HEK293 (cell line): ENCODE data around the gene KIF25.
A peak's percentile ranks its signal among the peaks of the same experiment; 100 is the strongest.

Experiments
- GLIS1 ChIP-seq: fragments of 450-650 bp; formaldehyde crosslinking; IDR thresholded peaks from 2 replicates; pipeline ENCODE4 v1.5.1; 2016; ENCODE audit warnings: missing biosample characterization, missing genetic modification characterization
- HOXA7 ChIP-seq: sonication (generic); formaldehyde crosslinking; IDR thresholded peaks from 2 replicates; pipeline ENCODE4 v1.8.1; 2022; ENCODE audit warnings: missing genetic modification reagents, borderline replicate concordance
- HOXC10 ChIP-seq: sonication (generic); formaldehyde crosslinking; IDR thresholded peaks from 2 replicates; pipeline ENCODE4 v1.8.1; 2023; ENCODE audit warnings: mild to moderate bottlenecking, missing genetic modification reagents
- IKZF3 ChIP-seq: fragments of 450-650 bp; IDR thresholded peaks from 2 replicates; pipeline ENCODE4 v1.5.0; 2018; ENCODE audit warnings: missing biosample characterization, mild to moderate bottlenecking, missing genetic modification characterization, moderate library complexity
- OSR2 ChIP-seq: fragments of 450-650 bp; formaldehyde crosslinking; IDR thresholded peaks from 2 replicates; pipeline ENCODE4 v1.5.1; 2016; ENCODE audit warnings: missing biosample characterization, missing genetic modification characterization
- SP7 ChIP-seq: fragments of 450-650 bp; formaldehyde crosslinking; IDR thresholded peaks from 2 replicates; pipeline ENCODE4 v1.5.1; 2016; ENCODE audit warnings: missing biosample characterization, missing genetic modification characterization
- ZBTB7A ChIP-seq: fragments of 450-650 bp; formaldehyde crosslinking; IDR thresholded peaks from 2 replicates; pipeline ENCODE4 v1.5.1; 2016; ENCODE audit warnings: low read depth, missing biosample characterization, missing genetic modification characterization
- ZBTB8A ChIP-seq: fragments of 450-650 bp; formaldehyde crosslinking; IDR thresholded peaks from 2 replicates; pipeline ENCODE4 v1.5.1; 2016; ENCODE audit warnings: missing biosample characterization, missing genetic modification characterization
- ZNF16 ChIP-seq: fragments of 450-650 bp; formaldehyde crosslinking; IDR thresholded peaks from 2 replicates; pipeline ENCODE4 v1.5.1; 2016; ENCODE audit warnings: low read depth, missing biosample characterization, missing genetic modification characterization
- ZNF510 ChIP-seq: fragments of 450-650 bp; formaldehyde crosslinking; IDR thresholded peaks from 2 replicates; pipeline ENCODE4 v1.5.1; 2018; ENCODE audit warnings: mild to moderate bottlenecking, missing genetic modification characterization, missing biosample characterization; ENCODE audit not compliant: insufficient replicate concordance
- ZNF561 ChIP-seq: fragments of 450-650 bp; IDR thresholded peaks from 2 replicates; pipeline ENCODE4 v1.5.1; 2018; ENCODE audit warnings: missing biosample characterization, missing genetic modification characterization, borderline replicate concordance
- ZNF596 ChIP-seq: fragments of 450-650 bp; IDR thresholded peaks from 2 replicates; pipeline ENCODE4 v1.5.0; 2018; ENCODE audit warnings: missing biosample characterization, mild to moderate bottlenecking, missing genetic modification characterization, moderate library complexity
- ZNF626 ChIP-seq: fragments of 450-650 bp; sonication (Bioruptor Pico); formaldehyde crosslinking; IDR thresholded peaks from 2 replicates; pipeline ENCODE4 v1.5.1; 2018; ENCODE audit warnings: missing biosample characterization, missing genetic modification characterization, inconsistent platforms
- ZNF76 ChIP-seq: fragments of 450-650 bp; formaldehyde crosslinking; IDR thresholded peaks from 2 replicates; pipeline ENCODE4; 2016; ENCODE audit warnings: low read depth, missing biosample characterization, missing genetic modification characterization, borderline replicate concordance
- ZSCAN30 ChIP-seq: fragments of 450-650 bp; IDR thresholded peaks from 2 replicates; pipeline ENCODE4 v1.5.1; 2018; ENCODE audit warnings: missing biosample characterization, mild to moderate bottlenecking, missing genetic modification characterization, moderate library complexity
- TF ChIP-seq, protein P1 (sequence below): sonication (generic); formaldehyde crosslinking; IDR thresholded peaks from 2 replicates; pipeline ENCODE4 v1.8.1; 2022; ENCODE audit warnings: mild to moderate bottlenecking, moderate library complexity, missing genetic modification reagents
- TF ChIP-seq, protein P2 (sequence below): fragments of 450-650 bp; formaldehyde crosslinking; optimal IDR thresholded peaks from 2 replicates; pipeline ENCODE3; 2016; ENCODE audit warnings: missing biosample characterization, mild to moderate bottlenecking, missing genetic modification characterization
- TF ChIP-seq, protein P3 (sequence below): fragments of 450-650 bp; formaldehyde crosslinking; IDR thresholded peaks from 2 replicates; pipeline ENCODE4 v1.5.1; 2017; ENCODE audit warnings: missing biosample characterization, missing genetic modification characterization
- TF ChIP-seq, protein P4 (sequence below): fragments of 450-650 bp; formaldehyde crosslinking; IDR thresholded peaks from 2 replicates; pipeline ENCODE4 v1.5.1; 2016; ENCODE audit warnings: missing biosample characterization, missing genetic modification characterization
- TF ChIP-seq, protein P5 (sequence below): fragments of 450-650 bp; formaldehyde crosslinking; IDR thresholded peaks from 2 replicates; pipeline ENCODE4 v1.5.1; 2017; ENCODE audit warnings: missing biosample characterization, missing genetic modification characterization
- TF ChIP-seq, protein P6 (sequence below): fragments of 450-650 bp; formaldehyde crosslinking; IDR thresholded peaks from 2 replicates; pipeline ENCODE4 v1.5.1; 2017; ENCODE audit warnings: missing biosample characterization, mild to moderate bottlenecking, missing genetic modification characterization, moderate library complexity
- TF ChIP-seq, protein P7 (sequence below): fragments of 450-650 bp; IDR thresholded peaks from 2 replicates; pipeline ENCODE4 v1.5.1; 2018; ENCODE audit warnings: missing biosample characterization, missing genetic modification characterization

Gene KIF25

DNA sequence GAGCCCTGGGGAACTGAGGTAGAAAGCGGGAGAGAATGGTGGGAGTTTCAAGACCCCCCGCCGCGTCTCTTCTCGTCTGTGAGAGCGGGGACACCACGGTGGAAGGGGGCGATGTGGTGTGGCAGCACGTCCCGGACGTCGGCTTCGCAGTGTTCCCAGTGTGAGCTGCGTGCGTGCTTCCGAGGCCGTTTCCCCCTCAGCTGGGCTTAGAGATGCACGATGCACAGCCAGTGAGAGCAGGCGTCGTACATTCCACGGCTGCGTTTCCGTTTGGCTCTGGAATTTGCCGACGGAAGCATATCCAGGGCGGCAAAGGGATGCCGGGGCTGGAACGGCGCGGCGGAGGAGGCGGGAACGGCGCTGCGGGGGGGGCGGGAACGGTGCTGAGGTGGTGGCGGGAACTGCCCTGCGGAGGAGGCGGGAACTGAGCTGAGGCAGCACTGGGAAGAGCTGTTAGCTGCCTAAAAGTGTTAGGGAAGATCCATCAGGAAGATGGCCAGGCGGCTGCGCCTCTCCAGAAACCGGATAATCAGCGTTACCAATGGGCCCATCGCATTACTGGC lies 37.7 kb downstream of the KIF25 start (continued):
- TF ChIP-seq, protein P1, sequence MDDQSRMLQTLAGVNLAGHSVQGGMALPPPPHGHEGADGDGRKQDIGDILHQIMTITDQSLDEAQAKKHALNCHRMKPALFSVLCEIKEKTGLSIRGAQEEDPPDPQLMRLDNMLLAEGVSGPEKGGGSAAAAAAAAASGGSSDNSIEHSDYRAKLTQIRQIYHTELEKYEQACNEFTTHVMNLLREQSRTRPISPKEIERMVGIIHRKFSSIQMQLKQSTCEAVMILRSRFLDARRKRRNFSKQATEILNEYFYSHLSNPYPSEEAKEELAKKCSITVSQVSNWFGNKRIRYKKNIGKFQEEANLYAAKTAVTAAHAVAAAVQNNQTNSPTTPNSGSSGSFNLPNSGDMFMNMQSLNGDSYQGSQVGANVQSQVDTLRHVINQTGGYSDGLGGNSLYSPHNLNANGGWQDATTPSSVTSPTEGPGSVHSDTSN (CRISPR knock-in tag): peak; percentile 95; the same call in 1 of the 2 replicates
- TF ChIP-seq, protein P2, sequence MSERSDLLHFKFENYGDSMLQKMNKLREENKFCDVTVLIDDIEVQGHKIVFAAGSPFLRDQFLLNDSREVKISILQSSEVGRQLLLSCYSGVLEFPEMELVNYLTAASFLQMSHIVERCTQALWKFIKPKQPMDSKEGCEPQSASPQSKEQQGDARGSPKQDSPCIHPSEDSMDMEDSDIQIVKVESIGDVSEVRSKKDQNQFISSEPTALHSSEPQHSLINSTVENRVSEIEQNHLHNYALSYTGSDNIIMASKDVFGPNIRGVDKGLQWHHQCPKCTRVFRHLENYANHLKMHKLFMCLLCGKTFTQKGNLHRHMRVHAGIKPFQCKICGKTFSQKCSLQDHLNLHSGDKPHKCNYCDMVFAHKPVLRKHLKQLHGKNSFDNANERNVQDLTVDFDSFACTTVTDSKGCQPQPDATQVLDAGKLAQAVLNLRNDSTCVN (tag by site-specific recombination): peak; percentile 63
- TF ChIP-seq ZNF561 (tag by site-specific recombination) (peak; percentile 15; the same call in 1 of the 2 replicates), ZNF510 (no peak), ZNF76 (peak; percentile 38; the same call in 1 of the 2 replicates), IKZF3 (tag by site-specific recombination) (peak; percentile 95), SP7 (tag by site-specific recombination) (peak; percentile 23), GLIS1 (tag by site-specific recombination) (peak; percentile 38; the same call in 1 of the 2 replicates), ZNF626 (no peak), ZBTB7A (no peak), OSR2 (tag by site-specific recombination) (peak; percentile 24; the same call in 1 of the 2 replicates), ZSCAN30 (tag by site-specific recombination) (0 out of 2 replicates have a peak, but pooled peaks have one; percentile 21), HOXA7 (CRISPR knock-in tag) (peak; percentile 63; the same call in 1 of the 2 replicates), ZNF596 (tag by site-specific recombination) (peak; percentile 31; the same call in 1 of the 2 replicates), HOXC10 (CRISPR knock-in tag) (peak; percentile 87), ZNF16 (tag by site-specific recombination) (no peak), ZBTB8A (tag by site-specific recombination) (no peak)
- TF ChIP-seq, protein P3, sequence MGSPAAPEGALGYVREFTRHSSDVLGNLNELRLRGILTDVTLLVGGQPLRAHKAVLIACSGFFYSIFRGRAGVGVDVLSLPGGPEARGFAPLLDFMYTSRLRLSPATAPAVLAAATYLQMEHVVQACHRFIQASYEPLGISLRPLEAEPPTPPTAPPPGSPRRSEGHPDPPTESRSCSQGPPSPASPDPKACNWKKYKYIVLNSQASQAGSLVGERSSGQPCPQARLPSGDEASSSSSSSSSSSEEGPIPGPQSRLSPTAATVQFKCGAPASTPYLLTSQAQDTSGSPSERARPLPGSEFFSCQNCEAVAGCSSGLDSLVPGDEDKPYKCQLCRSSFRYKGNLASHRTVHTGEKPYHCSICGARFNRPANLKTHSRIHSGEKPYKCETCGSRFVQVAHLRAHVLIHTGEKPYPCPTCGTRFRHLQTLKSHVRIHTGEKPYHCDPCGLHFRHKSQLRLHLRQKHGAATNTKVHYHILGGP (tag by site-specific recombination): no peak
- TF ChIP-seq, protein P4, sequence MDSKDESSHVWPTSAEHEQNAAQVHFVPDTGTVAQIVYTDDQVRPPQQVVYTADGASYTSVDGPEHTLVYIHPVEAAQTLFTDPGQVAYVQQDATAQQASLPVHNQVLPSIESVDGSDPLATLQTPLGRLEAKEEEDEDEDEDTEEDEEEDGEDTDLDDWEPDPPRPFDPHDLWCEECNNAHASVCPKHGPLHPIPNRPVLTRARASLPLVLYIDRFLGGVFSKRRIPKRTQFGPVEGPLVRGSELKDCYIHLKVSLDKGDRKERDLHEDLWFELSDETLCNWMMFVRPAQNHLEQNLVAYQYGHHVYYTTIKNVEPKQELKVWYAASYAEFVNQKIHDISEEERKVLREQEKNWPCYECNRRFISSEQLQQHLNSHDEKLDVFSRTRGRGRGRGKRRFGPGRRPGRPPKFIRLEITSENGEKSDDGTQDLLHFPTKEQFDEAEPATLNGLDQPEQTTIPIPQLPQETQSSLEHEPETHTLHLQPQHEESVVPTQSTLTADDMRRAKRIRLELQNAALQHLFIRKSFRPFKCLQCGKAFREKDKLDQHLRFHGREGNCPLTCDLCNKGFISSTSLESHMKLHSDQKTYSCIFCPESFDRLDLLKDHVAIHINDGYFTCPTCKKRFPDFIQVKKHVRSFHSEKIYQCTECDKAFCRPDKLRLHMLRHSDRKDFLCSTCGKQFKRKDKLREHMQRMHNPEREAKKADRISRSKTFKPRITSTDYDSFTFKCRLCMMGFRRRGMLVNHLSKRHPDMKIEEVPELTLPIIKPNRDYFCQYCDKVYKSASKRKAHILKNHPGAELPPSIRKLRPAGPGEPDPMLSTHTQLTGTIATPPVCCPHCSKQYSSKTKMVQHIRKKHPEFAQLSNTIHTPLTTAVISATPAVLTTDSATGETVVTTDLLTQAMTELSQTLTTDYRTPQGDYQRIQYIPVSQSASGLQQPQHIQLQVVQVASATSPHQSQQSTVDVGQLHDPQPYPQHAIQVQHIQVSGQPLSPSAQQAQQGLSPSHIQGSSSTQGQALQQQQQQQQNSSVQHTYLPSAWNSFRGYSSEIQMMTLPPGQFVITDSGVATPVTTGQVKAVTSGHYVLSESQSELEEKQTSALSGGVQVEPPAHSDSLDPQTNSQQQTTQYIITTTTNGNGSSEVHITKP (tag by site-specific recombination): peak; percentile 83
- TF ChIP-seq, protein P5, sequence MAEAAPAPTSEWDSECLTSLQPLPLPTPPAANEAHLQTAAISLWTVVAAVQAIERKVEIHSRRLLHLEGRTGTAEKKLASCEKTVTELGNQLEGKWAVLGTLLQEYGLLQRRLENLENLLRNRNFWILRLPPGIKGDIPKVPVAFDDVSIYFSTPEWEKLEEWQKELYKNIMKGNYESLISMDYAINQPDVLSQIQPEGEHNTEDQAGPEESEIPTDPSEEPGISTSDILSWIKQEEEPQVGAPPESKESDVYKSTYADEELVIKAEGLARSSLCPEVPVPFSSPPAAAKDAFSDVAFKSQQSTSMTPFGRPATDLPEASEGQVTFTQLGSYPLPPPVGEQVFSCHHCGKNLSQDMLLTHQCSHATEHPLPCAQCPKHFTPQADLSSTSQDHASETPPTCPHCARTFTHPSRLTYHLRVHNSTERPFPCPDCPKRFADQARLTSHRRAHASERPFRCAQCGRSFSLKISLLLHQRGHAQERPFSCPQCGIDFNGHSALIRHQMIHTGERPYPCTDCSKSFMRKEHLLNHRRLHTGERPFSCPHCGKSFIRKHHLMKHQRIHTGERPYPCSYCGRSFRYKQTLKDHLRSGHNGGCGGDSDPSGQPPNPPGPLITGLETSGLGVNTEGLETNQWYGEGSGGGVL (tag by site-specific recombination): peak; percentile 62
- TF ChIP-seq, protein P6, sequence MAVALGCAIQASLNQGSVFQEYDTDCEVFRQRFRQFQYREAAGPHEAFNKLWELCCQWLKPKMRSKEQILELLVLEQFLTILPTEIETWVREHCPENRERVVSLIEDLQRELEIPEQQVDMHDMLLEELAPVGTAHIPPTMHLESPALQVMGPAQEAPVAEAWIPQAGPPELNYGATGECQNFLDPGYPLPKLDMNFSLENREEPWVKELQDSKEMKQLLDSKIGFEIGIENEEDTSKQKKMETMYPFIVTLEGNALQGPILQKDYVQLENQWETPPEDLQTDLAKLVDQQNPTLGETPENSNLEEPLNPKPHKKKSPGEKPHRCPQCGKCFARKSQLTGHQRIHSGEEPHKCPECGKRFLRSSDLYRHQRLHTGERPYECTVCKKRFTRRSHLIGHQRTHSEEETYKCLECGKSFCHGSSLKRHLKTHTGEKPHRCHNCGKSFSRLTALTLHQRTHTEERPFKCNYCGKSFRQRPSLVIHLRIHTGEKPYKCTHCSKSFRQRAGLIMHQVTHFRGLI (tag by site-specific recombination): peak; percentile 45; the same call in 1 of the 2 replicates
- TF ChIP-seq, protein P7, sequence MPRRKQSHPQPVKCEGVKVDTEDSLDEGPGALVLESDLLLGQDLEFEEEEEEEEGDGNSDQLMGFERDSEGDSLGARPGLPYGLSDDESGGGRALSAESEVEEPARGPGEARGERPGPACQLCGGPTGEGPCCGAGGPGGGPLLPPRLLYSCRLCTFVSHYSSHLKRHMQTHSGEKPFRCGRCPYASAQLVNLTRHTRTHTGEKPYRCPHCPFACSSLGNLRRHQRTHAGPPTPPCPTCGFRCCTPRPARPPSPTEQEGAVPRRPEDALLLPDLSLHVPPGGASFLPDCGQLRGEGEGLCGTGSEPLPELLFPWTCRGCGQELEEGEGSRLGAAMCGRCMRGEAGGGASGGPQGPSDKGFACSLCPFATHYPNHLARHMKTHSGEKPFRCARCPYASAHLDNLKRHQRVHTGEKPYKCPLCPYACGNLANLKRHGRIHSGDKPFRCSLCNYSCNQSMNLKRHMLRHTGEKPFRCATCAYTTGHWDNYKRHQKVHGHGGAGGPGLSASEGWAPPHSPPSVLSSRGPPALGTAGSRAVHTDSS (tag by site-specific recombination): no peak
